HCT116 (cell line): Measurements from ENCODE around the gene CD2. TPM values are rescaled to one million over a fixed set of nuclear protein-coding genes. Genes with fewer than 3 reads are reported as not detected.

Experiments used
- ATAC-seq: fragments of 200-7000 bp; cut with Tn5 transposase; 2 replicates; pipeline ENCODE4 v1.9.1; 2020; ENCODE audit warnings: mild to moderate bottlenecking, moderate library complexity
- BruUV-seq: library from RNA; stranded (reverse); fragments of 400-500 nt; replicated peaks from 2 replicates; lab custom pipeline; 2021; lab: Mats Ljungman, UMichigan
- CTCF ChIA-PET: fragments of 300-600 bp; sonication (Branson Sonifier 250); formaldehyde crosslinking; loops from one replicate; lab custom pipeline; 2021; ENCODE audit warnings: antibody characterized with exemption; lab: Charles Lee
- POLR2A ChIA-PET: fragments of 300-600, 350-600 bp; sonication (Branson Sonifier 250); formaldehyde crosslinking; loops from one replicate; lab custom pipeline; 2021; ENCODE audit warnings: antibody characterized with exemption; lab: Charles Lee
- RAD21 ChIA-PET, 2 experiments: fragments of 300-600 bp; sonication (Branson Sonifier 250); formaldehyde crosslinking; loops; one replicate each; lab custom pipeline; 2023; ENCODE audit warnings: low total read pairs in 2 of 2; ENCODE audit not compliant: uncharacterized antibody in 2 of 2, unreplicated experiment in 2 of 2, low non-redundant PET in 1 of 2; lab: Charles Lee
- DNase-seq: peaks from one replicate; pipeline ENCODE4 v3.0.0-alpha.2; 2010; ENCODE audit warnings: low read depth, low spot score
- H2AFZ ChIP-seq: fragments of 200-600 bp; shearing (Covaris generic), sonication (generic); 2 replicates; pipeline ENCODE4 v1.6.1; 2017; ENCODE audit warnings: low read depth, mixed run types, mixed read lengths, antibody characterized with exemption, low read length; ENCODE audit not compliant: poor library complexity, severe bottlenecking
- H3K27ac ChIP-seq: 2 replicates; pipeline ENCODE4 v1.5.1; 2012; ENCODE audit warnings: low read depth, low read length
- H3K27me3 ChIP-seq: fragments of 200-600 bp; sonication (generic); 2 replicates; pipeline ENCODE4 v1.6.1; 2016; ENCODE audit warnings: mixed run types, low read length, mixed read lengths; ENCODE audit not compliant: insufficient read depth
- H3K36me3 ChIP-seq, 2 experiments: fragments of 200-500 bp in 1 of 2; fragments of 200-600 bp in 1 of 2; sonication (Bioruptor generic) in 1 of 2; sonication (generic) in 1 of 2; 2 replicates each; pipeline versions ENCODE4 v1.5.1 to v1.6.1; 2014 to 2016; ENCODE audit warnings: low read length in 2 of 2, inconsistent platforms in 1 of 2, mixed read lengths in 1 of 2, mixed run types in 1 of 2; ENCODE audit not compliant: insufficient read depth in 2 of 2, control insufficient read depth in 1 of 2
- H3K4me1 ChIP-seq, 2 experiments: fragments of 200-600 bp in 1 of 2; sonication (generic) in 1 of 2; 2 replicates each; pipeline versions ENCODE4 v1.5.1 to v1.6.1; 2012 to 2017; ENCODE audit warnings: low read length in 2 of 2, inconsistent platforms in 1 of 2, mild to moderate bottlenecking in 1 of 2, mixed read lengths in 1 of 2, mixed run types in 1 of 2, moderate library complexity in 1 of 2; ENCODE audit not compliant: insufficient read depth in 2 of 2, control insufficient read depth in 1 of 2
- H3K4me2 ChIP-seq: fragments of 200-600 bp; sonication (generic); 2 replicates; pipeline ENCODE4 v1.6.1; 2017; ENCODE audit warnings: mixed run types, low read length, mixed read lengths
- H3K4me3 ChIP-seq, 2 experiments: fragments of 200-600 bp in 1 of 2; sonication (generic) in 1 of 2; replicated peaks in 1 of 2; 2 replicates each; pipeline ENCODE4 v1.5.1; 2011 to 2016; ENCODE audit warnings: low read length in 2 of 2, control low read depth in 1 of 2, low read depth in 1 of 2, mild to moderate bottlenecking in 1 of 2, mixed read lengths in 1 of 2, mixed run types in 1 of 2
- H3K79me2 ChIP-seq: fragments of 200-600 bp; sonication (generic); 2 replicates; pipeline ENCODE4 v1.6.1; 2017; ENCODE audit warnings: mild to moderate bottlenecking, mixed run types, low read length, moderate library complexity, mixed read lengths; ENCODE audit not compliant: insufficient read depth
- H3K9ac ChIP-seq: fragments of 200-600 bp; sonication (generic); 2 replicates; pipeline ENCODE4 v1.6.1; 2016; ENCODE audit warnings: low read length, mixed read lengths
- H3K9me2 ChIP-seq: fragments of 200-600 bp; sonication (generic), shearing (Covaris generic); 2 replicates; pipeline ENCODE4 v1.6.1; 2017; ENCODE audit warnings: mixed run types, mild to moderate bottlenecking, moderate library complexity; ENCODE audit not compliant: insufficient read depth
- H3K9me3 ChIP-seq, 2 experiments: fragments of 200-500 bp in 1 of 2; fragments of 200-600 bp in 1 of 2; sonication (Bioruptor generic) in 1 of 2; sonication (generic) in 1 of 2; 2 replicates each; pipeline ENCODE4 v1.6.1; 2014 to 2017; ENCODE audit warnings: low read length in 2 of 2, mixed read lengths in 2 of 2, inconsistent platforms in 1 of 2, low read depth in 1 of 2, mild to moderate bottlenecking in 1 of 2, mixed run types in 1 of 2, moderate library complexity in 1 of 2; ENCODE audit not compliant: control insufficient read depth in 1 of 2, insufficient read depth in 1 of 2
- H4K20me1 ChIP-seq: fragments of 200-600 bp; sonication (generic), shearing (Covaris generic); 2 replicates; pipeline ENCODE4 v1.6.1; 2017; ENCODE audit warnings: mixed run types, mild to moderate bottlenecking, moderate library complexity; ENCODE audit not compliant: insufficient read depth
- ATF3 ChIP-seq: IDR thresholded peaks from 2 replicates; pipeline ENCODE4 v1.6.1; 2012
- CTCF ChIP-seq, 3 experiments: fragments of 200-600 bp in 1 of 3; sonication (generic) in 1 of 3; IDR thresholded peaks in 2 of 3; conservative IDR thresholded peaks in 1 of 3; 2 replicates each; pipeline ENCODE4 v1.5.1; 2012 to 2017; ENCODE audit warnings: low read depth in 2 of 3, low read length in 2 of 3, antibody characterized with exemption in 1 of 3, borderline replicate concordance in 1 of 3, control low read depth in 1 of 3, mild to moderate bottlenecking in 1 of 3, mixed read lengths in 1 of 3, mixed run types in 1 of 3, moderate library complexity in 1 of 3; ENCODE audit not compliant: insufficient read depth in 1 of 3
- ELF1 ChIP-seq: IDR thresholded peaks from 2 replicates; pipeline ENCODE4 v1.6.1; 2012; ENCODE audit warnings: low read depth, borderline replicate concordance
- EZH2 ChIP-seq: fragments of 200-600 bp; sonication (generic); IDR thresholded peaks from 2 replicates; pipeline ENCODE4 v1.6.1; 2017; ENCODE audit warnings: antibody characterized with exemption, mixed run types
- EZH2phosphoT487 ChIP-seq: fragments of 200-600 bp; IDR thresholded peaks from 2 replicates; pipeline ENCODE4 v1.6.1; 2018; ENCODE audit warnings: antibody characterized with exemption, borderline replicate concordance
- FOSL1 ChIP-seq: IDR thresholded peaks from 2 replicates; pipeline ENCODE4 v1.6.1; 2012; ENCODE audit warnings: low read depth
- JUND ChIP-seq: IDR thresholded peaks from 2 replicates; pipeline ENCODE4 v1.6.1; 2012
- POLR2A ChIP-seq: IDR thresholded peaks from 2 replicates; pipeline ENCODE4 v1.7.0; 2011; ENCODE audit warnings: borderline replicate concordance; ENCODE audit not compliant: insufficient read depth, insufficient read length; ENCODE audit errors: extremely low read depth
- POLR2AphosphoS5 ChIP-seq: IDR thresholded peaks from 2 replicates; pipeline ENCODE4 v1.6.1; 2011; ENCODE audit warnings: mild to moderate bottlenecking, low read depth, low read length, moderate library complexity
- RAD21 ChIP-seq: IDR thresholded peaks from 2 replicates; pipeline ENCODE4 v1.6.1; 2012; ENCODE audit warnings: low read depth, mild to moderate bottlenecking
- SIN3A ChIP-seq: IDR thresholded peaks from 2 replicates; pipeline ENCODE4 v1.6.1; 2012; ENCODE audit warnings: low read depth
- SP1 ChIP-seq: IDR thresholded peaks from 2 replicates; pipeline ENCODE4 v1.6.1; 2012; ENCODE audit warnings: low read depth
- SRF ChIP-seq: IDR thresholded peaks from 2 replicates; pipeline ENCODE4 v1.6.1; 2012; ENCODE audit warnings: low read depth
- TCF7L2 ChIP-seq: IDR thresholded peaks from 2 replicates; pipeline ENCODE4 v1.7.0; 2011; ENCODE audit warnings: borderline replicate concordance, inconsistent platforms; ENCODE audit not compliant: insufficient read depth, insufficient read length; ENCODE audit errors: extremely low read depth
- YY1 ChIP-seq: IDR thresholded peaks from 2 replicates; pipeline ENCODE4 v1.6.1; 2011; ENCODE audit warnings: low read length, low read depth, moderate library complexity, mild to moderate bottlenecking; ENCODE audit not compliant: insufficient replicate concordance; ENCODE audit errors: extremely low read depth
- ZBTB33 ChIP-seq: IDR thresholded peaks from 2 replicates; pipeline ENCODE4 v1.6.1; 2011; ENCODE audit warnings: mild to moderate bottlenecking, low read length, moderate library complexity; ENCODE audit not compliant: insufficient replicate concordance; ENCODE audit errors: extremely low read depth
- ZFX ChIP-seq: fragments of 450-650 bp; IDR thresholded peaks from 2 replicates; pipeline ENCODE4 v1.6.1; 2017
- intact Hi-C: fragments of 100-400 bp; cut with micrococcal nuclease; formaldehyde crosslinking; loops from 2 replicates; pipeline ENCODE4 v1.10.0; 2022
- total RNA-seq: library from RNA; stranded (reverse); gene quantifications from one replicate; pipeline ENCODE4 v1.2.1, GENCODE V29; 2021; ENCODE audit not compliant: unreplicated experiment
- TF ChIP-seq, protein P1 (sequence below): IDR thresholded peaks from 2 replicates; pipeline ENCODE4 v1.6.1; 2012

CD2 gene
- total RNA-seq, 1 experiment from 2014 or later: 0.57 TPM

DNA sequence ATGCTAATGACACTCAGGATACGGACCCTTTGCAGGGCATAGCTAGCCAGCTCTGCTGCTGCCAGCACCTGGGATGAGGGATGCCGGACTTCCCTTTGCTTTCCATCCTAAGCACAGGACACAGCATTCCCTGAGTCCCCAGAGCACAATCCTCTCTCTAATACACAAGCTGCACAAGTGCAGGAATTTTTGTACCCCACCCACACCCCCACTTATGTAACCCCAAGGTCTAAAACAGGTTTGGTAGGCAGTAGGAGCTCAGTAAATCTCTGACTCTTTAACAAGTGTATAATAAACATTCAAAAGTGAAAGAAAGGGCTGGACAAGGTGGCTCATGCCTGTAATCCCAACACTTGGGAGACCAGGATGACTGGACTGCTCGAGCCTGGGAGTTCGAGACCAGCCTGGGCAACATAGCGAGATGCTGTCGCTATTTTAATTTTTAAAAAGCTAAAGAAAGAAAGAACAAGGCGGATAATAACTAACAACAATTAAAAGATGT is 44.5 kb upstream of the CD2 start:
- Histone ChIP-seq H3K4me2 (no peak overlapping the region), H3K4me3 (no peak overlapping the region), H2AFZ (no peak overlapping the region), H3K9me3 (no peaks in the 10 kb centered on the region), H3K36me3 (no peaks in the 10 kb centered on the region), H3K4me1 (no peaks in the 10 kb centered on the region), H4K20me1 (no peaks in the 10 kb centered on the region), H3K9ac (no peak overlapping the region), H3K9me2 (no peaks in the 10 kb centered on the region), H3K27ac (no peak overlapping the region), H3K79me2 (no peaks in the 10 kb centered on the region), H3K27me3 (no peaks in the 10 kb centered on the region)
- RAD21 ChIA-PET: no interaction called here
- intact Hi-C loops: no loop called here
- no peak for DNase-seq
- POLR2A ChIA-PET: no interaction called here
- TF ChIP-seq SRF (no peak), POLR2A (no peak), ZFX (no peak), CTCF (IDR thresholded peaks at IDR 0.05 in 2 of 3, conservative IDR thresholded peaks at IDR 0.05 in 1 of 3; ENCODE audit: borderline replicate concordance in 1 of 3, insufficient read depth in 1 of 3, low read depth in 2 of 3, low read length in 2 of 3) (no peak), SP1 (no peak), ELF1 (no peak), YY1 (no peak), ATF3 (no peak), EZH2phosphoT487 (no peak), SIN3A (no peak), TCF7L2 (no peak), RAD21 (no peak), FOSL1 (no peak), ZBTB33 (no peak), JUND (no peak), EZH2 (no peak), POLR2AphosphoS5 (no peak)
- TF ChIP-seq, protein P1, sequence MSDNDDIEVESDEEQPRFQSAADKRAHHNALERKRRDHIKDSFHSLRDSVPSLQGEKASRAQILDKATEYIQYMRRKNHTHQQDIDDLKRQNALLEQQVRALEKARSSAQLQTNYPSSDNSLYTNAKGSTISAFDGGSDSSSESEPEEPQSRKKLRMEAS: no peak
- BruUV-seq: no TSS peak
- CTCF ChIA-PET: no interaction called here
- ATAC-seq: no peak
